IPS-11a (cell line): ENCODE results near the gene CC2D1B.

Source experiments
- H3K4me3 ChIP-seq: one replicate; pipeline ENCODE4 v1.5.1; 2013; ENCODE audit warnings: low read depth, low read length, control low read depth

CC2D1B gene

DNA sequence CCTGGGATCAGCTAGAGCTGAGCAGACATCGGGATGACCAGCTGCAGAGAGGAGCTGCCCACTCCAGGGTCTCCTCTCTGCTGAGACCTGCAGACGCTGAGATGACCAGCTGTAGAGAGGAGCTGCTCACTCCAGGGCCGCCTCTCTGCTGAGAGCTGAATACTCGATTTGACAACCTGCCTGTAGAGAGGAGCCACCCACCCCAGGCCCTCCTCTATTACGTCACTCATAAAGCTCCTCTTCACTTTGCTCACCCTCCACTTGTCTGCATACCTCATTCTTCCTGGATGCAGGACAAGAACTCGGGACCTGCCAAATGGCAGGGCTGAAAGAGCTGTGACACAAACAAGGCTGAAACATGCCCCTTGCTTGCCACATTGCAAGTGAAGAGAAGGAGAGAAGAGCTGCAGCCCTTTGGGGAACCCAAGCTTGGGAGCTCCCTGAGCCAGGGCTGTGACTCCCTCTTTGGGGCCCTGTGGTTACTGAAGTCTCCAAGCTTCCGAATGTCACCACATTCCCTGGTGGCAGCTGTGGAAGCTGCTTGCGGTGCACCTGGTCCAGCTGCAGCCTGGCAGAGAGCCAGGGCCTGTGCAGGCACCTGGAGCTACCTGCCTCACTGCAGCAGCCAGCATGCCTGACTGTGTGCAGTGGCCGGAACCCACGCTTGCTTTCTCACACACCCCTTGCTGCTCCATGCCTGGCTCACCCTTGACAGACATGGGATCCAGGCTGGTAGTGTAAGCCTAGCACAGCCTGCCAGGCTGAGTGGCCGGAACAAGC is 59.6 kb downstream of the CC2D1B start:
- no peak overlapping the region for H3K4me3 ChIP-seq

GRCh38 chr1:52305417-52306226 is 60.4 kb downstream of the CC2D1B start:
- H3K4me3 ChIP-seq: no peak overlapping the region
